A549 (cell line): ENCODE measurements around the gene VIPR2. TPM values are rescaled to one million over a fixed set of nuclear protein-coding genes. Genes with fewer than 3 reads are reported as not detected.

Experiments
- ATAC-seq, 2 experiments: fragments of 200-7000 bp in 1 of 2; fragments of >200 bp in 1 of 2; cut with Nextera tagmentation in 1 of 2; cut with Tn5 transposase in 1 of 2; 3 replicates each; pipeline versions ENCODE4 v1.8.0 to v1.9.1; 2018 to 2020; ENCODE audit warnings: mild to moderate bottlenecking in 1 of 2, moderate library complexity in 1 of 2
- CTCF ChIA-PET: fragments of 300-600 bp; sonication (Branson Sonifier 250); formaldehyde crosslinking; extraction: SDS; loops from one replicate; lab custom pipeline; 2021; ENCODE audit warnings: antibody characterized with exemption, inconsistent platforms; lab: Yijun Ruan, JAX
- POLR2A ChIA-PET: fragments of 350-600 bp; formaldehyde crosslinking; extraction: SDS; loops from one replicate; lab custom pipeline; 2021; ENCODE audit warnings: antibody characterized with exemption, inconsistent platforms; lab: Yijun Ruan, JAX
- DNase-seq, 2 experiments: peaks; one replicate each; pipeline versions ENCODE4 v3.0.0 to v3.0.0-alpha.2; 2011 to 2016; ENCODE audit warnings: low read depth in 1 of 2, low spot score in 1 of 2
- FAIRE-seq: peaks from 2 replicates; lab custom pipeline; 2011; peaks lifted over from hg19 to GRCh38; lab: Jason Lieb, UNC
- H3K27ac ChIP-seq, 2 experiments: fragments of >200 bp; sonication (Bioruptor Twin); formaldehyde crosslinking; 3 replicates each; pipeline ENCODE4 v1.5.1; 2016 to 2017
- H3K4me1 ChIP-seq: fragments of >200 bp; sonication (Bioruptor Twin); formaldehyde crosslinking; 3 replicates; pipeline ENCODE4 v1.6.1; 2016
- H3K4me2 ChIP-seq: fragments of >200 bp; sonication (Bioruptor Twin); formaldehyde crosslinking; 3 replicates; pipeline ENCODE4 v1.6.1; 2016
- H3K4me3 ChIP-seq: fragments of >200 bp; sonication (Bioruptor Twin); formaldehyde crosslinking; 3 replicates; pipeline ENCODE4 v1.5.1; 2016
- H3K9me3 ChIP-seq: fragments of >200 bp; sonication (Bioruptor Twin); formaldehyde crosslinking; 3 replicates; pipeline ENCODE4 v1.6.1; 2016
- ATOH8 ChIP-seq: fragments of 250-450 bp; sonication (Bioruptor Pico); IDR thresholded peaks from 2 replicates; pipeline ENCODE4 v1.5.0; 2020; ENCODE audit warnings: low read depth, mild to moderate bottlenecking, moderate library complexity
- CBX2 ChIP-seq: fragments of 200-600 bp; sonication (generic); IDR thresholded peaks from 2 replicates; pipeline ENCODE4 v1.6.1; 2016; ENCODE audit warnings: low read depth, mild to moderate bottlenecking, borderline replicate concordance
- CBX8 ChIP-seq: fragments of 200-600 bp; sonication (generic); IDR thresholded peaks from 2 replicates; pipeline ENCODE4 v1.6.1; 2016
- CEBPB ChIP-seq, 2 experiments: fragments of >200 bp in 1 of 2; sonication (Bioruptor Twin) in 1 of 2; formaldehyde crosslinking in 1 of 2; IDR thresholded peaks; 2 replicates each; pipeline ENCODE4 v1.6.1; 2012 to 2016
- CHD2 ChIP-seq: fragments of 150-350 bp; IDR thresholded peaks from 2 replicates; pipeline ENCODE4 v1.6.1; 2014; ENCODE audit warnings: low read length; ENCODE audit not compliant: partially characterized antibody
- E2F6 ChIP-seq: IDR thresholded peaks from 2 replicates; pipeline ENCODE4 v1.6.1; 2012; ENCODE audit warnings: low read depth, borderline replicate concordance
- EHMT2 ChIP-seq: fragments of 200-600 bp; sonication (generic); IDR thresholded peaks from 2 replicates; pipeline ENCODE4 v1.6.1; 2016; ENCODE audit warnings: antibody characterized with exemption, low read depth, mild to moderate bottlenecking, moderate library complexity
- EP300 ChIP-seq, 2 experiments: fragments of >200 bp; sonication (Bioruptor Twin); formaldehyde crosslinking; IDR thresholded peaks; 2 replicates in 1 of 2; 3 replicates in 1 of 2; pipeline ENCODE4 v1.6.1; 2016 to 2017
- ESRRA ChIP-seq: fragments of 150-350 bp; IDR thresholded peaks from 2 replicates; pipeline ENCODE4 v1.6.1; 2014; ENCODE audit warnings: mild to moderate bottlenecking, low read length, borderline replicate concordance
- HOXB5 ChIP-seq: fragments of 250-450 bp; sonication (Bioruptor Pico); IDR thresholded peaks from 2 replicates; pipeline ENCODE4 v1.5.0; 2020; ENCODE audit warnings: mild to moderate bottlenecking, moderate library complexity
- MAX ChIP-seq: IDR thresholded peaks from 2 replicates; pipeline ENCODE4 v1.6.1; 2012
- MAZ ChIP-seq: fragments of 150-350 bp; IDR thresholded peaks from 2 replicates; pipeline ENCODE4 v1.6.1; 2014; ENCODE audit warnings: antibody characterized with exemption, low read depth, low read length, borderline replicate concordance
- NPAS2 ChIP-seq: fragments of 250-450 bp; sonication (Bioruptor Pico); IDR thresholded peaks from 2 replicates; pipeline ENCODE4 v1.8.0; 2022; ENCODE audit warnings: mild to moderate bottlenecking, moderate library complexity, borderline replicate concordance
- PBX3 ChIP-seq: IDR thresholded peaks from 2 replicates; pipeline ENCODE4 v1.6.1; 2012
- RCOR1 ChIP-seq: fragments of 150-350 bp; IDR thresholded peaks from 2 replicates; pipeline ENCODE4 v1.6.1; 2014; ENCODE audit warnings: antibody characterized with exemption, low read length, low read depth
- REST ChIP-seq: fragments of 200-600 bp; sonication (generic); IDR thresholded peaks from 2 replicates; pipeline ENCODE4 v1.6.1; 2016; ENCODE audit warnings: antibody characterized with exemption, mild to moderate bottlenecking, moderate library complexity
- SREBF2 ChIP-seq: fragments of 450-650 bp; IDR thresholded peaks from 2 replicates; pipeline ENCODE4 v1.6.1; 2014; ENCODE audit warnings: mild to moderate bottlenecking, moderate library complexity
- TP53 ChIP-seq: fragments of 250-450 bp; sonication (Bioruptor Pico); IDR thresholded peaks from 2 replicates; pipeline ENCODE4 v1.5.0; 2021; ENCODE audit warnings: mild to moderate bottlenecking, moderate library complexity
- WGBS: methylation state at CpG from one replicate; pipeline ENCODE4 v1.1.6; 2017; ENCODE audit errors: missing lambda C conversion rate; 5-methylcytosine and 5-hydroxymethylcytosine counted together
- polyA plus RNA-seq, 4 experiments: library from polyadenylated mRNA; depleted of rRNA in 3 of 4; stranded (reverse); fragments of >200 nt; fragmentation: RNase III in 1 of 4; extraction: RNeasy Plus Mini Kit Qiagen cat#74134 plus additional on column Dnase treatment in 1 of 4; gene quantifications; 2 replicates in 3 of 4; 3 replicates in 1 of 4; pipeline ENCODE4 v1.2.3, GENCODE V29; 2011 to 2017

Gene VIPR2
- polyA plus RNA-seq, 2 of the 4 experiments (the other 2 are of a cell fraction), result not detected

GRCh38 chr7:159071260-159071659, 73.4 kb downstream of the VIPR2 start (continued):
- TF ChIP-seq PBX3 (no peak), SREBF2 (no peak), RCOR1 (no peak), CHD2 (no peak), MAZ (no peak)

GRCh38 chr7:159070431-159071148, 74.1 kb downstream of the VIPR2 start:
- H3K4me1 ChIP-seq, result no peaks in the 10 kb centered on the region
- H3K9me3 ChIP-seq, result no peaks in the 10 kb centered on the region
- H3K4me2 ChIP-seq, result no peak overlapping the region
- POLR2A ChIA-PET, result no interaction called here
- H3K27ac ChIP-seq, result no peak overlapping the region
- WGBS, result 72% methylated on average over 17 of the region's 17 CpGs
- no peak for DNase-seq
- H3K4me3 ChIP-seq, result no peak overlapping the region
- CTCF ChIA-PET, result no interaction called here
- no peak for ATAC-seq
- TF ChIP-seq EP300 (IDR thresholded peaks at IDR 0.05), result no peak
- no peak for TF ChIP-seq CEBPB (IDR thresholded peaks at IDR 0.05)
- TF ChIP-seq REST, result no peak
- TF ChIP-seq CBX2, result no peak
- no peak for TF ChIP-seq ATOH8
- TF ChIP-seq SREBF2, result no peak
- TF ChIP-seq ESRRA, result no peak
- no peak for TF ChIP-seq NPAS2 (CRISPR knock-in tag)
- no peak for TF ChIP-seq PBX3
- TF ChIP-seq MAX, result no peak
- no peak for TF ChIP-seq E2F6
- TF ChIP-seq HOXB5 (CRISPR knock-in tag), result no peak
- TF ChIP-seq EHMT2, result no peak
- TF ChIP-seq TP53 (CRISPR knock-in tag), result no peak
- no peak for TF ChIP-seq CBX8
- FAIRE-seq, result no peak
